ENCODE data around the gene ZNF892.

Gene ZNF892

DNA sequence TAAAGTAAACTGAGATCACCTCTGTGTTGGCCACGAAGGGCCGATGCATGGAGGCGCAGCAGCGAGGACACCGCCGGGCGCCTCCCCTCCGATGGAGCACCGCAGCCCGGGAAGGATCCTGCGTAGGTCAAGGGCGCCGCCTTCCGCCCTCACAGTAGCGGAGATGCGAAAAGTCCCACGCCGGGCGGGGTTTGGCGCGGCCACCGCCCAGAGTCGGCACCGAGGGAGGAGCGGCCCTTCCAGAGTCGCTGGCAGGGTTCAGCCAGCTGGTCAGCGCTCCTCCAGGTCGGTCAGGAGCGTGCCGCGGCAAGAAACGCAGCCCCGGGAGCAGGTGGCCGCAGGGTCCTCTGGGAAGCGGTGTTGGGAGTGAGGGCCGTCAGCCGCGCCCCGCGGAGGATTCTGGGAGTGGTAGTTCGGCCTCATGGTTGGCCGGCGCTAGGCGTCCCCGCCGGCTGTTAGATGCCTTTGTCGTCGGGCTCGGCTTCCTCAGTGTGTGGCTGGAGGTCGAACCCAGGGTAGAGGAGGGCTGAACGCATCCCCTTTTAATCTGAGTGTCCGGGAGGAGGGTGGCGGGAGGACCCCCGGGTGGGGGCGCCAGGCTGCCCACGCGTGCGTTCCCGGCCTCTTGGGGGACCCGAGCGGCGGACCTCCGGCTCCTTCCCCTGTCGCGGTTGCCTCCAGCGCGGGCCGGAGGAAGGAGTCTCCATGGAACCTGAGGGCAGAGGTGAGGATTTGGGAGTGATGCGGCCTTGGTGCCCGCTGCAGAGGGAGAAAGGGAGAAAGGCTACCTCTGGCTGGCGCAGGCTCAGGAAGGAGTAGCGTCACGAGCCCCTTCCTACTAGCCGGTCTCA, at the start of gene ZNF892:
TSS of gene ZNF892 (plus strand) at position 411 of the 851 bp plus-strand sequence. CDS start at position 706, 295 bp downstream.
- Histone ChIP-seq H3K4me3 (ENCODE audit: low read length in 2 of 2) (peak within 1 kb of the TSS; percentile 79 to 83), H3K9me3 (ENCODE audit: control insufficient read depth in 2 of 2, low read length in 2 of 2) (peaks cover under 1 to 8% of the 10 kb centered on the region in 2 donors)

DNA sequence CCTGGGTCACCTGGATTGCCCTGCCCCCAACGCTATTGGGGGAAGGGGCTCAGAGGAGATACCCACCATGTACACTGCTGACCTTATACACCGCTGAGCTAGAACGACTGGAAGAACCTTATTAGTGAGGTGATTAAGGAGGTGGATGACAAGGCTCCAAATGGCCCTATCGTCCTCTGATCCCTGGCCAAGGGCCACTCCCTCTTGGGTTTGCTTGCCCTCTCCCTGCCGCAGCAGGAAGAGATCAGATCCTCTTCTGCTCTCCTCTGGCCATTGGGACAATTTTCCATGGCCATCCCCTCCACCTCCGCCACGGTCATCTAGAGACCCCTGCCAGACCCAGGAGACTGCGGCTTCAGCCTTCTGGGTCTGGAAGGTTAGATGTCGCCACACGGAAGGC, 48.9 kb upstream of the ZNF892 start:
- no peak overlapping the region for H3K27ac ChIP-seq (ENCODE audit: low read depth in 2 of 2, low read length in 2 of 2)
- H3K9me3 ChIP-seq (ENCODE audit: control insufficient read depth in 2 of 2, low read length in 2 of 2) = peaks cover 0 to 3% of the 10 kb centered on the region in 2 donors
- peaks cover 15 to 26% of the 10 kb centered on the region in 2 donors for H3K36me3 ChIP-seq (ENCODE audit: control insufficient read depth in 2 of 2, insufficient read depth in 2 of 2, low read length in 2 of 2)
- H3K9ac ChIP-seq (ENCODE audit: low read depth in 1 of 2, low read length in 2 of 2) = peak overlapping the region; percentile 74 to 80
- H3K27me3 ChIP-seq (ENCODE audit: control insufficient read depth in 2 of 2, insufficient read depth in 2 of 2, low read length in 2 of 2) = no peaks in the 10 kb centered on the region
- peaks cover 10 to 11% of the 10 kb centered on the region in 2 donors for H3K4me1 ChIP-seq (ENCODE audit: control insufficient read depth in 2 of 2, insufficient read depth in 2 of 2, low read length in 2 of 2)
- H3K4me3 ChIP-seq (ENCODE audit: low read length in 2 of 2) = peak overlapping the region; percentile 74 to 78

More for the DNA sequence above, at the start of gene ZNF892:
- peaks cover 5% of the 10 kb centered on the region in 2 donors for H3K4me1 ChIP-seq (ENCODE audit: control insufficient read depth in 2 of 2, insufficient read depth in 2 of 2, low read length in 2 of 2)
- H3K9ac ChIP-seq (ENCODE audit: low read depth in 1 of 2, low read length in 2 of 2) = peak within 1 kb of the TSS; percentile 54 to 69
- no peaks in the 10 kb centered on the region for H3K27me3 ChIP-seq (ENCODE audit: control insufficient read depth in 2 of 2, insufficient read depth in 2 of 2, low read length in 2 of 2)
- peak within 1 kb of the TSS; percentile 78 to 81 for H3K27ac ChIP-seq (ENCODE audit: low read depth in 2 of 2, low read length in 2 of 2)
- H3K36me3 ChIP-seq (ENCODE audit: control insufficient read depth in 2 of 2, insufficient read depth in 2 of 2, low read length in 2 of 2) = peaks cover 0 to 11% of the 10 kb centered on the region in 2 donors

- Histone ChIP-seq H3K27me3 (ENCODE audit: control insufficient read depth in 2 of 2, insufficient read depth in 2 of 2, low read length in 2 of 2) (no peaks in the 10 kb centered on the region), H3K27ac (ENCODE audit: low read depth in 2 of 2, low read length in 2 of 2) (peak overlapping the region; percentile 11 to 63), H3K4me1 (ENCODE audit: control insufficient read depth in 2 of 2, insufficient read depth in 2 of 2, low read length in 2 of 2) (peaks cover 10 to 11% of the 10 kb centered on the region in 2 donors), H3K9me3 (ENCODE audit: control insufficient read depth in 2 of 2, low read length in 2 of 2) (peaks cover 0 to 3% of the 10 kb centered on the region in 2 donors), H3K36me3 (ENCODE audit: control insufficient read depth in 2 of 2, insufficient read depth in 2 of 2, low read length in 2 of 2) (peaks cover 13 to 26% of the 10 kb centered on the region in 2 donors), H3K9ac (ENCODE audit: low read depth in 1 of 2, low read length in 2 of 2) (peak overlapping the region; percentile 74 to 80), H3K4me3 (ENCODE audit: low read length in 2 of 2) (peak overlapping the region; percentile 74 to 78)
Measured at GRCh38 chr2:95158891-95159619, 48.3 kb upstream of the ZNF892 start.

DNA sequence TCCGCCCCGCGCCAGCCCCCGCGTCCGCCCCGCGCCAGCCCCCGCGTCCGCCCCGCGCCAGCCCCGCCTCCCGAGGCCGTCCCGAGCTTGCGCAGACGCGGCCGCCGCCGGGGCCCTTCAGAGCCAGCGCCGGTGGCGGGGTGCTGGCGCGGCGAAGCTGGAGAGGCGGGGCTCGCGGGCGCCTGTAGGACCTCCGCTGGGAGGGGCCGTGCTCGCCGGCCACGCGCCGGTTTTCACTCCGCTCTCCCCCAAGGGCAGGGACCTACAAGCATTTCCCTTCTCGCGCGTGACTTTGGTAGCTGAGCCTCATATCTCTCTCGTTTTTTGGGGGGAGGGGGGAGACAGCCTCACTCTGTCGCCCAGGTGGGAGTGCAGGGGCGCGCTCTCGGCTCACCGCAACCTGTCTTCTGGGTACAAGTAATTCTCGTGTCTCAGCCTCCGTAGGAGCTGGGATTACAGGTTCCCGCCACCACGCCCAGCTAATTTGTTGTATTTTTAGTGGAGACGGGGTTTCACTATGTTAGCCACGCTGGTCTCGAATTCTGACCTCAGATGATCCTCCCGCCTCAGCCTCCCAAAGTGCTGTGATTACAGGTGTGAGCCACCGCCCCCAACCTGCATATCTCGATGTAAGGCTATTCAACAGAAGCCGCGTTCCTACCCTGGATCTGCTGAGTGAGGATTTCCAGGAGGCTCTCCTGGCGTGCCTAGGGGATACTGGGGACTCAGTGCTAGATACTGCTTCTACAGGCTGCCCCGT, 47.5 kb upstream of the ZNF892 start, which contains the start of gene ZNF514:
TSS of gene ZNF514 (minus strand) at position 159 of the 760 bp plus-strand sequence. CDS start 6,595 bp downstream, outside the sequence.
- Histone ChIP-seq H3K9me3 (ENCODE audit: control insufficient read depth in 2 of 2, low read length in 2 of 2) (no peaks in the 10 kb centered on the region), H3K4me1 (ENCODE audit: control insufficient read depth in 2 of 2, insufficient read depth in 2 of 2, low read length in 2 of 2) (peaks cover 10 to 14% of the 10 kb centered on the region in 2 donors), H3K36me3 (ENCODE audit: control insufficient read depth in 2 of 2, insufficient read depth in 2 of 2, low read length in 2 of 2) (peaks cover 8 to 19% of the 10 kb centered on the region in 2 donors), H3K9ac (ENCODE audit: low read depth in 1 of 2, low read length in 2 of 2) (peak within 1 kb of the TSS; percentile 77 to 80), H3K27ac (ENCODE audit: low read depth in 2 of 2, low read length in 2 of 2) (peak within 1 kb of the TSS; percentile 48 to 72), H3K4me3 (ENCODE audit: low read length in 2 of 2) (peak within 1 kb of the TSS; percentile 74 to 82), H3K27me3 (ENCODE audit: control insufficient read depth in 2 of 2, insufficient read depth in 2 of 2, low read length in 2 of 2) (no peaks in the 10 kb centered on the region)

- no peaks in the 10 kb centered on the region for H3K9me3 ChIP-seq (ENCODE audit: control insufficient read depth in 2 of 2, low read length in 2 of 2)
- no peaks in the 10 kb centered on the region for H3K27me3 ChIP-seq (ENCODE audit: control insufficient read depth in 2 of 2, insufficient read depth in 2 of 2, low read length in 2 of 2)
- H3K27ac ChIP-seq (ENCODE audit: low read depth in 2 of 2, low read length in 2 of 2) = peak overlapping the region; percentile 74 to 95
- peaks cover 2 to 3% of the 10 kb centered on the region in 2 donors for H3K36me3 ChIP-seq (ENCODE audit: control insufficient read depth in 2 of 2, insufficient read depth in 2 of 2, low read length in 2 of 2)
- H3K4me1 ChIP-seq (ENCODE audit: control insufficient read depth in 2 of 2, insufficient read depth in 2 of 2, low read length in 2 of 2) = peaks cover 5 to 14% of the 10 kb centered on the region in 2 donors
- peak overlapping the region; percentile 78 to 100 for H3K4me3 ChIP-seq (ENCODE audit: low read length in 2 of 2)
- peak overlapping the region; percentile 67 to 99 for H3K9ac ChIP-seq (ENCODE audit: low read depth in 1 of 2, low read length in 2 of 2)
Measured at GRCh38 chr2:95165030-95165370, 42.3 kb upstream of the ZNF892 start.

DNA sequence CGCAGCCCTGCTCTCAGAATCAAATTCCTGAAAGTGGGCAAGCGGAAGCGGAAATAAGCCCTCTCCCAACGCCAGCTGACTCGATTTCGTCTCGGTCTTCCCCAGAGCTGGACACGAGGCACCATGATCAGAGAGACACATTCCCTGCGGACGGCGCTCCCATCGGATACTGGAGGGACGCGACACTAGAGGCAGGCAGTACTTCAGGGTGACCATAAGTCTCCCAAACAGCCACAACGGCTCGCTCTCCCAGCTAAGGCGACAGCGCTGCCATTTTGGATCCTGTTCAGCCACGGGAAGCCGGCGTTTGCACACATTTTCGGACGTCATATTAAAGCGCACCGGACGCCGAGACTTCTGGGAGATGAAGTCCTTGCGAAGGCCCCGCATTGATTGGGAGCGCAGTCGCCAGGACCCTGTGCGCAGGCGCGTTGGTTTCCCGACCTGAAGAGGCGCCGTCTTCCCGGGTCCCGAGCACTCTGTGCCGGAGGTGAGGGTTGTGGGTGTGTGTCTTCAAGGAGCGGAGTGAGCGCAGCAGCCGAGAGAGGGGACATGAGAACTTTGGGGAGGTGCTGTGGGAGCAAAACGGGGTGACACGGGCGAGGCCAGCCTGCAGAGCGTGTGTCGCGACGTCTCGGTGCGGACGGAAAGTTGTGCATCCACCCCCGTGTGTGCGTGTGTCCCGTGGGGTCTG, 41.8 kb upstream of the ZNF892 start, which contains the start of gene ZNF2:
TSS of gene ZNF2 (plus strand) at position 439 of the 694 bp plus-strand sequence. CDS start 10,418 bp downstream, outside the sequence.
- Histone ChIP-seq H3K9me3 (ENCODE audit: control insufficient read depth in 2 of 2, low read length in 2 of 2) (no peaks in the 10 kb centered on the region), H3K4me1 (ENCODE audit: control insufficient read depth in 2 of 2, insufficient read depth in 2 of 2, low read length in 2 of 2) (peaks cover 5 to 11% of the 10 kb centered on the region in 2 donors), H3K9ac (ENCODE audit: low read depth in 1 of 2, low read length in 2 of 2) (peak within 1 kb of the TSS; percentile 67 to 99), H3K27ac (ENCODE audit: low read depth in 2 of 2, low read length in 2 of 2) (peak within 1 kb of the TSS; percentile 74 to 95), H3K4me3 (ENCODE audit: low read length in 2 of 2) (peak within 1 kb of the TSS; percentile 78 to 100), H3K27me3 (ENCODE audit: control insufficient read depth in 2 of 2, insufficient read depth in 2 of 2, low read length in 2 of 2) (no peaks in the 10 kb centered on the region), H3K36me3 (ENCODE audit: control insufficient read depth in 2 of 2, insufficient read depth in 2 of 2, low read length in 2 of 2) (peaks cover 2 to 3% of the 10 kb centered on the region in 2 donors)

GRCh38 chr2:95166065-95166763, 41.1 kb upstream of the ZNF892 start:
- peaks cover 2 to 3% of the 10 kb centered on the region in 2 donors for H3K36me3 ChIP-seq (ENCODE audit: control insufficient read depth in 2 of 2, insufficient read depth in 2 of 2, low read length in 2 of 2)
- no peaks in the 10 kb centered on the region for H3K9me3 ChIP-seq (ENCODE audit: control insufficient read depth in 2 of 2, low read length in 2 of 2)
- H3K4me3 ChIP-seq (ENCODE audit: low read length in 2 of 2) = peak overlapping the region; percentile 78 to 100
- peak overlapping the region; percentile 30 to 95 for H3K27ac ChIP-seq (ENCODE audit: low read depth in 2 of 2, low read length in 2 of 2)
- peak overlapping the region; percentile 67 to 83 for H3K9ac ChIP-seq (ENCODE audit: low read depth in 1 of 2, low read length in 2 of 2)
- H3K27me3 ChIP-seq (ENCODE audit: control insufficient read depth in 2 of 2, insufficient read depth in 2 of 2, low read length in 2 of 2) = no peaks in the 10 kb centered on the region
- peaks cover 5 to 11% of the 10 kb centered on the region in 2 donors for H3K4me1 ChIP-seq (ENCODE audit: control insufficient read depth in 2 of 2, insufficient read depth in 2 of 2, low read length in 2 of 2)

DNA sequence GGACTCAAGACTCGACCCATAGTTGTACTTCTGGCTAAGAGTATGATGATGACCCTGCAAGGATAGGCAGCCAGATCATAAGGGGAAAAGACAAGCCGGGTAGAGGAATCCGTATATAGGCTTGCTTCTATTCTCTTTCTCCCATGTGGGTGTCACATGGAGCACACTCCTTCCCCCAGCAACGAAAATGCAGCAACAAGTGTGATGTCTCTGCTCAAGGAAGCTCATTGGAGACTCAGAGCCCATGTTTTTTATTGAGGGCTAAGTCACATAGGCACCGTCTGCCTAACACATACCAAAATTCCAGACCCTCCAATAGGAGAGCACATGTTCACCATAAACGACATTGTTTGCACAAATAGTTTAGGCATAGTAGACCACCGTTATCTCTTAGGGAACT, 35.4 kb upstream of the ZNF892 start:
- H3K36me3 ChIP-seq (ENCODE audit: control insufficient read depth in 2 of 2, insufficient read depth in 2 of 2, low read length in 2 of 2) = peaks cover 0 to under 1% of the 10 kb centered on the region in 2 donors
- H3K27me3 ChIP-seq (ENCODE audit: control insufficient read depth in 2 of 2, insufficient read depth in 2 of 2, low read length in 2 of 2) = no peaks in the 10 kb centered on the region
- H3K4me1 ChIP-seq (ENCODE audit: control insufficient read depth in 2 of 2, insufficient read depth in 2 of 2, low read length in 2 of 2) = no peaks in the 10 kb centered on the region
- no peak overlapping the region for H3K27ac ChIP-seq (ENCODE audit: low read depth in 2 of 2, low read length in 2 of 2)
- H3K9me3 ChIP-seq (ENCODE audit: control insufficient read depth in 2 of 2, low read length in 2 of 2) = no peaks in the 10 kb centered on the region
- H3K9ac ChIP-seq (ENCODE audit: low read depth in 1 of 2, low read length in 2 of 2) = no peak overlapping the region
- no peak overlapping the region for H3K4me3 ChIP-seq (ENCODE audit: low read length in 2 of 2)

All from mucosa of rectum (tissue), 2 donors.